Measurements from ENCODE around the gene MRPL44. TPM values are rescaled to one million over a fixed set of nuclear protein-coding genes. Genes with fewer than 3 reads are reported as not detected.

MRPL44 gene
- total and polyA plus RNA-seq, 5 experiments from 2014 or later = 26.5 to 36.4 (median 30.3) TPM

GRCh38 chr2:223979730-223980396 is 22.6 kb downstream of the MRPL44 start:
- Mint-ChIP-seq H3K36me3 (peaks cover 0 to 15% (median 2%) of the 10 kb centered on the region in 3 donors), H3K4me3 (no peak overlapping the region), H3K27ac (no peak overlapping the region), H3K9me3 (no peaks in the 10 kb centered on the region), H3K27me3 (no peaks in the 10 kb centered on the region), H3K4me1 (no peaks in the 10 kb centered on the region)
- POLR2A ChIA-PET = no interaction called here
- ATAC-seq (no peak), DNase-seq (no peak)

- POLR2A ChIA-PET = no interaction called here
- Mint-ChIP-seq H3K4me3 (no peak overlapping the region), H3K4me1 (no peaks in the 10 kb centered on the region), H3K9me3 (no peaks in the 10 kb centered on the region), H3K27ac (no peak overlapping the region), H3K27me3 (no peaks in the 10 kb centered on the region), H3K36me3 (peaks cover 0 to 15% (median 2%) of the 10 kb centered on the region in 3 donors)
- no peak for DNase-seq
- ATAC-seq = no peak
Measured at GRCh38 chr2:223980397-223980735, 23.1 kb downstream of the MRPL44 start.

DNA sequence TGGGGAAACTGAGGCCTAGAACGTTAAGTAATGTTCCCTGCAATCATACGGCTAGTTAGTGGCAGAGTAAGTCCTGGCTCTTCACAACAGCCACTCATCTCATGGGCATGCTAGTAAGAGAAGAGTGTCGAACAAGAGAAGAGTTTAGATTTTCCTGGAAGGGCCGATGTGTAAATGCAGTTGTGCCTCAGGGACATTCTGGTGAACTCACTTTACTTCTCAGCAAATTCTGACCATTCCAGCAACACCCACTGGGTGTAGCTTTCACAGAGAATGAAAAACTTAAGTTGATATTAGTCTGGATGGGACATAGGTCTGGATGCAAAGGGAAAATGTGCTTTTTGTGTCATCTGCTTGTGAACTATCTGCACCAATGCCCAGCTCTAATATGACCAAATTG is 23.5 kb downstream of the MRPL44 start:
- H3K4me1 Mint-ChIP-seq = no peaks in the 10 kb centered on the region
- POLR2A ChIA-PET = interaction anchor here (0.7 kb wide), 1 partner anchor 10 kb away, joined by 3 read pairs; no protein-coding TSS in a partner anchor
- H3K36me3 Mint-ChIP-seq = peaks cover 0 to 15% (median 2%) of the 10 kb centered on the region in 3 donors
- H3K9me3 Mint-ChIP-seq = no peaks in the 10 kb centered on the region
- H3K4me3 Mint-ChIP-seq = no peak overlapping the region
- no peaks in the 10 kb centered on the region for H3K27me3 Mint-ChIP-seq
- no peak for DNase-seq
- no peak for ATAC-seq
- H3K27ac Mint-ChIP-seq = no peak overlapping the region

DNA sequence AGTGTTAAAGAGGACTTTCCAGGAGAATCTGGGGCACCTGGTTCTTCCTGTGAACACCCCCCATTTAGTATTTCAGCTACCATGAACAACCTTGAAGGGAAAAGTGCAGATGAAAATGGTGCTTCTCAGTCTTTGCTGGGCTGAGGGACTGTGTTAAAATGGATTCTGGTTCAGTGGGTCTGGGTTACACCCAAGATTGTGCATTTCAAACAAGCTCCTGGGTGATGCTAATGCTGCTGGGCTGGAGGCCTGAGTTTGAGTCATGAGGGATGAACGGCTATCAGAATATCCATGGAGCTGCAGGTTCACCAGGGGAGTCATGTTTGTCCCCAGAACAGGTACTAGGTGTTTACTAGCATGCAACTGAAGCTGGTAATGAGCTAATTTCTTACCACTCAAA is 24.0 kb downstream of the MRPL44 start:
- ATAC-seq (no peak), DNase-seq (no peak)
- Mint-ChIP-seq H3K27ac (no peak overlapping the region), H3K27me3 (no peaks in the 10 kb centered on the region), H3K9me3 (no peaks in the 10 kb centered on the region), H3K4me3 (no peak overlapping the region), H3K4me1 (no peaks in the 10 kb centered on the region), H3K36me3 (peaks cover 0 to 15% (median 2%) of the 10 kb centered on the region in 3 donors)
- POLR2A ChIA-PET = interaction anchor here (0.7 kb wide), 1 partner anchor 10 kb away, joined by 3 read pairs; no protein-coding TSS in a partner anchor

- Mint-ChIP-seq H3K36me3 (peaks cover 0 to 11% (median 5%) of the 10 kb centered on the region in 3 donors), H3K9me3 (no peaks in the 10 kb centered on the region), H3K4me1 (peaks cover 0 to 3% (median 0%) of the 10 kb centered on the region in 4 donors), H3K27ac (no peak overlapping the region), H3K27me3 (no peaks in the 10 kb centered on the region), H3K4me3 (no peak overlapping the region)
- POLR2A ChIA-PET = no interaction called here
- ATAC-seq (no peak), DNase-seq (no peak)
Measured at GRCh38 chr2:223989206-223989855, 32.1 kb downstream of the MRPL44 start.

GRCh38 chr2:223989856-223990232 is 32.6 kb downstream of the MRPL44 start:
- no peaks in the 10 kb centered on the region for H3K9me3 Mint-ChIP-seq
- H3K27ac Mint-ChIP-seq = no peak overlapping the region
- POLR2A ChIA-PET = no interaction called here
- ATAC-seq = no peak
- H3K27me3 Mint-ChIP-seq = no peaks in the 10 kb centered on the region
- H3K4me1 Mint-ChIP-seq = peaks cover 0 to 3% (median 0%) of the 10 kb centered on the region in 4 donors
- peaks cover 0 to 10% (median 5%) of the 10 kb centered on the region in 3 donors for H3K36me3 Mint-ChIP-seq
- no peak for DNase-seq
- H3K4me3 Mint-ChIP-seq = no peak overlapping the region

DNA sequence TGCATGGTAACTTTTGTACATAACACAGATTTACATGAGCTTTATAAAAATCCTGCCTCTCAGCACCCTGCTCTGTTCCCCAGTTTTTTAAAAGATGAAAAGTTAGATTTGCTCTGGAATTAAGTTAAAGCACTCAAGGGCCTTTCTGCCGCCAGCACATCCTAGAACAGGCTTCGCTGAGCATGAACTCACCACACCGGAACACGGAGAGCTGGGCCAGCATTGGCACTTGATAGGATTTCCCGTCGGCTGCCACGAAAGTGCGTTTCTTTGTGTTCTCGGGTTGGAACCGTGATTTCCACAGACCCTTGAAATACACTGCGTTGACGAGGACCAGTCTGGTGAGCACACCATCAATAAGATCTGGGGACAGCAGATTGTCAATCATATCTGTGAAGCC is 34.3 kb downstream of the MRPL44 start:
- DNase-seq (no peak), ATAC-seq (no peak)
- POLR2A ChIA-PET = no interaction called here
- H3K36me3 Mint-ChIP-seq = peaks cover 0 to 12% (median 2%) of the 10 kb centered on the region in 3 donors
- H3K27ac Mint-ChIP-seq = no peak overlapping the region
- no peak overlapping the region for H3K4me3 Mint-ChIP-seq
- no peaks in the 10 kb centered on the region for H3K27me3 Mint-ChIP-seq
- peaks cover 0 to 3% (median 0%) of the 10 kb centered on the region in 4 donors for H3K4me1 Mint-ChIP-seq
- no peaks in the 10 kb centered on the region for H3K9me3 Mint-ChIP-seq

DNA sequence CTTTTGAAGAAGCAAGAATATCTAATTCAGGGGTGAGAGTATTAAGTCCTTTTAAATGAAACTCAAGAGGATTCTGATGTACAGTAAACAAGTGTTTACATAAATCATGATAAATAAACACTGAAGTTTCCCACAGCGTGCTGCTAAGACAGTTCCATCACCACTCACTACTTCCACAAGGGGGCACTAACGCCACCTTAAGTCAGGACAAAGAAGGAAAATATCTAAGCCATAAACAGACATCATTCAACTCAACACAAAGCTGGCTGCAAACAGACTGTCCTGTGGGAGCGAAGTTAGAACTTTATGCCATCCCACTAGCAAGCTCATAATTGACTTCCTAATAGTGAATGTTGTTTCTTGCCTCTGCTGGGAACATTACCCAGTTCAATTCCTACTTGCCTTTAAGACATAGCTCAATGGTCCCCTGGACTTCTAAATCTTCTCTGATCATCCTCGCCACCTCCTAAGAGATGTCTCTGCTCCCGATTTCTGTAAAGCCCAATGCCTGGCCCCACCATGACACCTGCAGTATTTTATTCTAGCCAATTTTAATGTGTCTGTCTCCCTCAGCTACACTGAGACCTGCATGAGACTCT is 36.5 kb downstream of the MRPL44 start:
- peaks cover 0 to 3% (median under 1%) of the 10 kb centered on the region in 4 donors for H3K4me1 Mint-ChIP-seq
- H3K36me3 Mint-ChIP-seq = peaks cover 0 to 19% (median 2%) of the 10 kb centered on the region in 3 donors
- DNase-seq = peak; percentile 16 to 81 (median 58)
- H3K9me3 Mint-ChIP-seq = no peaks in the 10 kb centered on the region
- POLR2A ChIA-PET = interaction anchor here (1.1 to 1.4 kb wide), 2 partner anchors 23 to 281 kb away, joined by 3 read pairs; no protein-coding TSS in a partner anchor
- no peaks in the 10 kb centered on the region for H3K27me3 Mint-ChIP-seq
- ATAC-seq = peak; percentile 66 to 67
- no peak overlapping the region for H3K4me3 Mint-ChIP-seq
- H3K27ac Mint-ChIP-seq = no peak overlapping the region

DNA sequence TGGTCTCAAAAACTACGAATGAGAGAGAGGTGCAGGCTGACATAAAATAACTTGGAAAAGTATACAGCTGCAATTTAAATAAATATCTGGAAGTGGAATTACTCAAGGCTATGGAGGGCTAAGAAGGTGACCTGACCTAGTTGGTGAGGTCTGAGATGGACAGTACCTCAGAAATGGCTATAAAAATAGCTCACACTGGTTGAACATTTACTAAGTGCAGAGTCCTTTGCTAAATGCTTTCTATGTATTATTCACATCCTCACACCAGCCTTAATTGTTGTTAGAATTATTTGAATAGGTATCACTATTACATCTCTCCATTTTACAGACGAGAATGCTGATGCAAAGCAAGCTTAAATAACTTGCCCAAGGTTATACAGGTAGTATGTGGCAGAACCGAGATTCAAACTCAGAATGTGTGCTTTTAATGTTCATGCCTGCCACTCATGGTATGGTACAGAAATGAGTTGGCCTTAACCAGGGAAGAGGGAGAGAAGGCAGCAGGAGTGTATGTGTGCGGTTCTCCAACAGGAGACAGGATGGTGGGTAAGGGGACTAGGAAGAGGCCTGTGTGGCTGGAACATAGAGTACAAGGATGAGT is 37.4 kb downstream of the MRPL44 start:
- Mint-ChIP-seq H3K27me3 (no peaks in the 10 kb centered on the region), H3K36me3 (peaks cover 0 to 16% (median under 1%) of the 10 kb centered on the region in 3 donors), H3K9me3 (no peaks in the 10 kb centered on the region), H3K4me1 (peaks cover 0 to 3% (median under 1%) of the 10 kb centered on the region in 4 donors), H3K27ac (peak overlapping the region in 2 of 10 donors; percentile 4 to 29), H3K4me3 (no peak overlapping the region)
- no peak for DNase-seq
- POLR2A ChIA-PET = interaction anchor here (1.4 kb wide), 1 partner anchor 280 kb away, joined by 3 read pairs; no protein-coding TSS in a partner anchor
- ATAC-seq = no peak

- no peak for ATAC-seq
- no peak overlapping the region for H3K27ac Mint-ChIP-seq
Measured at GRCh38 chr2:223995569-223995968, 38.3 kb downstream of the MRPL44 start.

GRCh38 chr2:223996391-223996790 is 39.1 kb downstream of the MRPL44 start:
- Mint-ChIP-seq H3K9me3 (no peaks in the 10 kb centered on the region), H3K36me3 (peaks cover 0 to 23% (median 11%) of the 10 kb centered on the region in 3 donors), H3K27ac (no peak overlapping the region), H3K4me3 (no peak overlapping the region), H3K27me3 (no peaks in the 10 kb centered on the region), H3K4me1 (peaks cover 0 to 3% (median under 1%) of the 10 kb centered on the region in 4 donors)
- no peak for ATAC-seq
- POLR2A ChIA-PET = no interaction called here
- DNase-seq = no peak

More at GRCh38 chr2:223995569-223995968, 38.3 kb downstream of the MRPL44 start:
- Mint-ChIP-seq H3K27me3 (no peaks in the 10 kb centered on the region), H3K4me1 (peaks cover 0 to 3% (median under 1%) of the 10 kb centered on the region in 4 donors), H3K9me3 (no peaks in the 10 kb centered on the region), H3K4me3 (no peak overlapping the region), H3K36me3 (peaks cover 0 to 19% (median 6%) of the 10 kb centered on the region in 3 donors)
- POLR2A ChIA-PET = no interaction called here
- DNase-seq = no peak

GRCh38 chr2:223997938-223998337 is 40.7 kb downstream of the MRPL44 start:
- Mint-ChIP-seq H3K27me3 (no peaks in the 10 kb centered on the region), H3K27ac (no peak overlapping the region)
- POLR2A ChIA-PET = no interaction called here

GRCh38 chr2:223998948-223999347 is 41.7 kb downstream of the MRPL44 start:
- DNase-seq (no peak), ATAC-seq (no peak)
- Mint-ChIP-seq H3K27ac (no peak overlapping the region), H3K4me3 (no peak overlapping the region), H3K27me3 (no peaks in the 10 kb centered on the region), H3K4me1 (peaks cover 0 to 2% (median under 1%) of the 10 kb centered on the region in 4 donors), H3K9me3 (no peaks in the 10 kb centered on the region), H3K36me3 (peaks cover 0 to 20% (median 14%) of the 10 kb centered on the region in 3 donors)
- POLR2A ChIA-PET = no interaction called here

More at GRCh38 chr2:223997938-223998337, 40.7 kb downstream of the MRPL44 start:
- H3K36me3 Mint-ChIP-seq = peaks cover 0 to 20% (median 14%) of the 10 kb centered on the region in 3 donors
- no peak overlapping the region for H3K4me3 Mint-ChIP-seq
- DNase-seq = no peak
- H3K4me1 Mint-ChIP-seq = peaks cover 0 to 3% (median under 1%) of the 10 kb centered on the region in 4 donors
- no peaks in the 10 kb centered on the region for H3K9me3 Mint-ChIP-seq
- no peak for ATAC-seq
